SK-N-SH (cell line): Measurements from ENCODE around the gene IRF1. TPM values are rescaled to one million over a fixed set of nuclear protein-coding genes. Genes with fewer than 3 reads are reported as not detected.

Experiments used
- CTCF ChIA-PET: fragments of 300-600, 350-600 bp; formaldehyde crosslinking; extraction: SDS; loops from one replicate; lab custom pipeline; 2021; lab: Yijun Ruan, JAX
- POLR2A ChIA-PET: fragments of 350-600 bp; sonication (Branson Sonifier 250); formaldehyde crosslinking; extraction: SDS; loops from one replicate; lab custom pipeline; 2020; ENCODE audit warnings: antibody characterized with exemption, inconsistent platforms; lab: Yijun Ruan, JAX
- DNase-seq: peaks from one replicate; pipeline ENCODE4 v3.0.0; 2012
- H2AFZ ChIP-seq: fragments of 200-600 bp; sonication (generic); 2 replicates; pipeline ENCODE4 v1.8.1; 2016; ENCODE audit warnings: antibody characterized with exemption, mild to moderate bottlenecking, low read depth
- H3F3A ChIP-seq: fragments of 200-600 bp; sonication (generic); replicated peaks from 2 replicates; pipeline ENCODE3; 2016; ENCODE audit warnings: antibody characterized with exemption, mild to moderate bottlenecking; ENCODE audit not compliant: insufficient read depth
- H3K27ac ChIP-seq, 2 experiments: fragments of 200-500 bp in 1 of 2; fragments of 200-600 bp in 1 of 2; sonication (Bioruptor generic) in 1 of 2; sonication (generic), shearing (Covaris generic) in 1 of 2; 2 replicates each; pipeline versions ENCODE4 v1.5.1 to v1.6.1; 2014 to 2016; ENCODE audit warnings: low read depth in 2 of 2, inconsistent platforms in 1 of 2, low read length in 1 of 2, mild to moderate bottlenecking in 1 of 2, mixed read lengths in 1 of 2
- H3K27me3 ChIP-seq: fragments of 200-600 bp; sonication (generic), shearing (Covaris generic); 2 replicates; pipeline ENCODE4 v1.6.1; 2016; ENCODE audit warnings: mixed run types; ENCODE audit not compliant: insufficient read depth
- H3K36me3 ChIP-seq, 2 experiments: fragments of 200-500 bp in 1 of 2; fragments of 200-600 bp in 1 of 2; sonication (Bioruptor generic) in 1 of 2; sonication (generic) in 1 of 2; replicated peaks in 1 of 2; 2 replicates each; pipeline versions ENCODE3 to v1.5.1; 2014 to 2016; ENCODE audit warnings: low read length in 1 of 2, mild to moderate bottlenecking in 1 of 2; ENCODE audit not compliant: insufficient read depth in 2 of 2, control insufficient read depth in 1 of 2
- H3K4me1 ChIP-seq, 2 experiments: fragments of 200-500 bp in 1 of 2; fragments of 200-600 bp in 1 of 2; sonication (Bioruptor generic) in 1 of 2; sonication (generic), shearing (Covaris generic) in 1 of 2; 2 replicates each; pipeline versions ENCODE4 v1.5.1 to v1.6.1; 2014 to 2016; ENCODE audit warnings: low read depth in 1 of 2, low read length in 1 of 2, mixed run types in 1 of 2; ENCODE audit not compliant: insufficient read depth in 2 of 2, control insufficient read depth in 1 of 2
- H3K4me2 ChIP-seq: fragments of 200-600 bp; sonication (generic), shearing (Covaris generic); 2 replicates; pipeline ENCODE4 v1.6.1; 2017; ENCODE audit warnings: mixed run types
- H3K4me3 ChIP-seq, 2 experiments: fragments of 200-500 bp in 1 of 2; fragments of 200-600 bp in 1 of 2; sonication (Bioruptor generic) in 1 of 2; sonication (generic), shearing (Covaris generic) in 1 of 2; 2 replicates each; pipeline versions ENCODE4 v1.5.1 to v1.8.1; 2014 to 2016; ENCODE audit warnings: low read depth in 2 of 2, inconsistent platforms in 1 of 2, low read length in 1 of 2, mild to moderate bottlenecking in 1 of 2, mixed read lengths in 1 of 2, moderate library complexity in 1 of 2
- H3K79me2 ChIP-seq: fragments of 200-600 bp; sonication (generic); 2 replicates; pipeline ENCODE4 v1.8.1; 2017; ENCODE audit warnings: mild to moderate bottlenecking; ENCODE audit not compliant: insufficient read depth
- H3K9ac ChIP-seq: fragments of 200-600 bp; sonication (generic); 2 replicates; pipeline ENCODE4 v1.6.1; 2017; ENCODE audit warnings: mixed run types
- H3K9me2 ChIP-seq: fragments of 200-600 bp; sonication (generic); 2 replicates; pipeline ENCODE4 v1.6.1; 2017; ENCODE audit warnings: mixed run types
- H3K9me3 ChIP-seq: fragments of 200-600 bp; sonication (generic); 2 replicates; pipeline ENCODE4 v1.6.1; 2017; ENCODE audit warnings: mixed run types, mild to moderate bottlenecking, moderate library complexity
- H4K20me1 ChIP-seq: fragments of 200-600 bp; sonication (generic); 2 replicates; pipeline ENCODE4 v1.6.1; 2017; ENCODE audit warnings: mild to moderate bottlenecking, mixed run types; ENCODE audit not compliant: insufficient read depth
- ELF1 ChIP-seq: IDR thresholded peaks from 2 replicates; pipeline ENCODE4 v1.4.0; 2012
- EP300 ChIP-seq, 2 experiments: IDR thresholded peaks; 2 replicates each; pipeline versions ENCODE4 v1.4.0 to v1.6.1; 2012; ENCODE audit warnings: borderline replicate concordance in 1 of 2, low read depth in 1 of 2, low read length in 1 of 2
- EZH2phosphoT487 ChIP-seq: fragments of 200-600 bp; sonication (generic); IDR thresholded peaks from 2 replicates; pipeline ENCODE4 v1.6.1; 2017; ENCODE audit warnings: low read depth, mixed run types, mild to moderate bottlenecking, antibody characterized with exemption, moderate library complexity, borderline replicate concordance
- FOSL2 ChIP-seq: IDR thresholded peaks from 2 replicates; pipeline ENCODE4 v1.4.0; 2012; ENCODE audit warnings: low read depth, mild to moderate bottlenecking, moderate library complexity, borderline replicate concordance
- FOXM1 ChIP-seq: IDR thresholded peaks from 2 replicates; pipeline ENCODE4 v1.4.0; 2012; ENCODE audit warnings: low read depth, mild to moderate bottlenecking
- GABPA ChIP-seq: IDR thresholded peaks from 2 replicates; pipeline ENCODE4 v1.4.0; 2012; ENCODE audit warnings: low read depth, mild to moderate bottlenecking
- GATA2 ChIP-seq: sonication (generic); formaldehyde crosslinking; IDR thresholded peaks from 2 replicates; pipeline ENCODE4 v1.5.0; 2020; ENCODE audit warnings: mild to moderate bottlenecking, missing genetic modification reagents
- MEF2A ChIP-seq: IDR thresholded peaks from 2 replicates; pipeline ENCODE4 v1.4.0; 2012; ENCODE audit warnings: low read depth, borderline replicate concordance
- NFIC ChIP-seq: IDR thresholded peaks from 2 replicates; pipeline ENCODE4 v1.4.0; 2012; ENCODE audit warnings: borderline replicate concordance
- NRF1 ChIP-seq: IDR thresholded peaks from 2 replicates; pipeline ENCODE4 v1.6.1; 2012; ENCODE audit warnings: low read depth, mild to moderate bottlenecking, low read length
- RFX5 ChIP-seq: IDR thresholded peaks from 2 replicates; pipeline ENCODE4 v1.6.1; 2012; ENCODE audit warnings: mild to moderate bottlenecking, improper control_type of control experiment, low read length
- SMC3 ChIP-seq: IDR thresholded peaks from 2 replicates; pipeline ENCODE4 v1.6.1; 2012; ENCODE audit warnings: low read depth, low read length, improper control_type of control experiment
- TCF12 ChIP-seq: IDR thresholded peaks from 2 replicates; pipeline ENCODE4 v1.4.0; 2012
- TEAD4 ChIP-seq: IDR thresholded peaks from 2 replicates; pipeline ENCODE4 v1.4.0; 2012; ENCODE audit warnings: mild to moderate bottlenecking, borderline replicate concordance; ENCODE audit not compliant: insufficient read depth
- WGBS: methylation state at CpG from one replicate; pipeline ENCODE4 v1.1.6; 2017; ENCODE audit warnings: low lambda C conversion rate; 5-methylcytosine and 5-hydroxymethylcytosine counted together
- polyA plus RNA-seq, 3 experiments: library from polyadenylated mRNA; depleted of rRNA; stranded (reverse); fragments of >200 nt; gene quantifications; 2 replicates each; pipeline ENCODE4 v1.2.3, GENCODE V29; 2012
- TF ChIP-seq, protein P1 (sequence below): fragments of 200-600 bp; sonication (generic); IDR thresholded peaks from 2 replicates; pipeline ENCODE4 v1.6.1; 2017; ENCODE audit warnings: antibody characterized with exemption, mild to moderate bottlenecking, moderate library complexity
- TF ChIP-seq, protein P2 (sequence below): fragments of 150-350 bp; IDR thresholded peaks from 2 replicates; pipeline ENCODE4 v1.6.1; 2017; ENCODE audit warnings: antibody characterized with exemption, low read length, low read depth, borderline replicate concordance
- TF ChIP-seq, protein P3 (sequence below): IDR thresholded peaks from 2 replicates; pipeline ENCODE4 v1.6.1; 2012; ENCODE audit warnings: mild to moderate bottlenecking, low read depth, low read length, moderate library complexity

IRF1 gene
- polyA plus RNA-seq, 1 of the 3 experiments (the other 2 are of a cell fraction) = 15.2 TPM

DNA sequence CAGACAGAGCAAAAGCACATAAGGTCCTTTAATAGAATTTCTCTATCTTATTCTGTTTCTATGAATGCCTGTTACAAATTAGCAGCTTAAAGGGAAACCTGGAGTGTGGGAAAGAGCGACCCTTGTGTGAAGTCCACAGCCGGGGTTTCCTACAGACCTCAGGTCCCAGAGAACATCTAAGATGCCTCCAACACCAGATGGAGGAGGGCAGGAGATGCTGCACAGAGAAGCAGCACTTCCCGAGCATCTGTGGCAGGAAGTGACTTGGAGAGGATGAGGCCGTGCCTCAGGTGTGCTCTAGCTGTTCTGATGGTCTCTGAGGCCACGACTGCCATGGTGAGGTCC lies 26.8 kb downstream of the IRF1 start:
- peaks cover 6% of the 10 kb centered on the region for H3F3A ChIP-seq
- WGBS = 93% methylated on average over 4 of the region's 5 CpGs
- TF ChIP-seq SMC3 (no peak), ELF1 (no peak), RFX5 (no peak), GABPA (no peak), FOXM1 (no peak)
- TF ChIP-seq, protein P1, sequence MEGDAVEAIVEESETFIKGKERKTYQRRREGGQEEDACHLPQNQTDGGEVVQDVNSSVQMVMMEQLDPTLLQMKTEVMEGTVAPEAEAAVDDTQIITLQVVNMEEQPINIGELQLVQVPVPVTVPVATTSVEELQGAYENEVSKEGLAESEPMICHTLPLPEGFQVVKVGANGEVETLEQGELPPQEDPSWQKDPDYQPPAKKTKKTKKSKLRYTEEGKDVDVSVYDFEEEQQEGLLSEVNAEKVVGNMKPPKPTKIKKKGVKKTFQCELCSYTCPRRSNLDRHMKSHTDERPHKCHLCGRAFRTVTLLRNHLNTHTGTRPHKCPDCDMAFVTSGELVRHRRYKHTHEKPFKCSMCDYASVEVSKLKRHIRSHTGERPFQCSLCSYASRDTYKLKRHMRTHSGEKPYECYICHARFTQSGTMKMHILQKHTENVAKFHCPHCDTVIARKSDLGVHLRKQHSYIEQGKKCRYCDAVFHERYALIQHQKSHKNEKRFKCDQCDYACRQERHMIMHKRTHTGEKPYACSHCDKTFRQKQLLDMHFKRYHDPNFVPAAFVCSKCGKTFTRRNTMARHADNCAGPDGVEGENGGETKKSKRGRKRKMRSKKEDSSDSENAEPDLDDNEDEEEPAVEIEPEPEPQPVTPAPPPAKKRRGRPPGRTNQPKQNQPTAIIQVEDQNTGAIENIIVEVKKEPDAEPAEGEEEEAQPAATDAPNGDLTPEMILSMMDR = no peak
- TF ChIP-seq, protein P2, sequence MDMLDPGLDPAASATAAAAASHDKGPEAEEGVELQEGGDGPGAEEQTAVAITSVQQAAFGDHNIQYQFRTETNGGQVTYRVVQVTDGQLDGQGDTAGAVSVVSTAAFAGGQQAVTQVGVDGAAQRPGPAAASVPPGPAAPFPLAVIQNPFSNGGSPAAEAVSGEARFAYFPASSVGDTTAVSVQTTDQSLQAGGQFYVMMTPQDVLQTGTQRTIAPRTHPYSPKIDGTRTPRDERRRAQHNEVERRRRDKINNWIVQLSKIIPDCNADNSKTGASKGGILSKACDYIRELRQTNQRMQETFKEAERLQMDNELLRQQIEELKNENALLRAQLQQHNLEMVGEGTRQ = no peak
- TF ChIP-seq, all 33 proteins: peak for 0
- H3K9me3 ChIP-seq = no peaks in the 10 kb centered on the region
- H3K4me1 ChIP-seq = peaks cover 23 to 34% of the 10 kb centered on the region in 2 experiments; a peak in 3 of 4 replicates
- H3K79me2 ChIP-seq = no peaks in the 10 kb centered on the region
- no peak overlapping the region for H3K9ac ChIP-seq
- H3K36me3 ChIP-seq = no peaks in the 10 kb centered on the region
- no peaks in the 10 kb centered on the region for H3K9me2 ChIP-seq
- no peak for DNase-seq
- POLR2A ChIA-PET = interaction anchor here (0.6 to 2.2 kb wide), 3 partner anchors 27 to 59 kb away, joined by 4 to 9 read pairs (median 7); partner anchors contain the start of gene IRF1
- CTCF ChIA-PET = interaction anchor here (0.7 to 1.3 kb wide), 5 partner anchors 9 to 62 kb away, joined by 3 to 4 read pairs (median 3); no protein-coding TSS in a partner anchor
- no peaks in the 10 kb centered on the region for H4K20me1 ChIP-seq
- no peak overlapping the region for H3K4me3 ChIP-seq
- no peaks in the 10 kb centered on the region for H3K27me3 ChIP-seq
- no peak overlapping the region for H2AFZ ChIP-seq
- H3K4me2 ChIP-seq = peak overlapping the region; percentile 44; the same call in 1 of the 2 replicates
- H3K27ac ChIP-seq = peak overlapping the region in 1 of 2 experiments; percentile 72; a peak in 1 of 4 replicates

DNA sequence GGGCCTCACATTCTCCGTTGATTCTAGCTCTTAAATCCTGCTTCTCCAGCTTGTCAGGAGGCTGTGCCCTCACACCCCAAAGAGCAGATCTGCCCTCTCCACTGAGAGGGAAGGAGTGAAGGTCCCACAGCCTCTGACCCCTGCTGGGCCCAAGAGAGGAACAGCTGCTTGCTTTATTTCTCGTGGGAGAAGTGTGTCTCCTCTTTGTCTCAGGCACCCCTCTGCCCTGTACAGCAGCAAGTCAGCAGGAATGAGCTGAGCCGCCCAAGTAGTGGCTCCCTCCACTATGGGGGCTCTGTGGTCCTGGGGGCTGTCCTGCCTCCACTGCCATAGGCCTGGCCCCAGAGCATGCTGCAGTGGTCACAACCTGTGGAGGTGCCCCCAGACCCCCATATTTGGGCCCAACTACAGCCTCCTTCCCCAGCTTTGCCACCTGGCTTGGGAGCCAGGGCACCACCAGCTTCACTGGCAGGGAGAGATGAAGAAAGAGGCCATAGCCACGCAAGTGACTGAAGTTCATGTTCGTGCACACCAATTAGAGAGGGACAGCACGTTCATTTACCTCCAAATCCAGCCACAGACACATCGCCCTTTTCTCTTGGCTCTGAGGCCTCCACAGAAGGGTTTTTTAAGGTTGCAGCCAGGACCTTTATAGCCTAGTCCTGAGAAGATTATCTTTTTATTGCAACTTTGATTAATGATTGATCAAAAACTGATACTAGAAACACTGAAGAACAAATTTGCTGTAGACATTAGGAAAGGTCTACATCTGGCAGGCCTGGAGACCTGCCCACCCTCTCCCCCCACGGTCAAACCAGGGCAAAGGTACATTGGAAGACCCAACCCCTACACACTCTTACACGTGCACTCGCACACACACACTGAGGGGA lies 27.5 kb downstream of the IRF1 start:
- H3K4me2 ChIP-seq = no peak overlapping the region
- H3K36me3 ChIP-seq = no peaks in the 10 kb centered on the region
- no peak overlapping the region for H3K27ac ChIP-seq
- WGBS = 84% methylated on average over 9 of the region's 10 CpGs
- no peaks in the 10 kb centered on the region for H3K27me3 ChIP-seq
- H3K9ac ChIP-seq = no peak overlapping the region
- no peak overlapping the region for H3K4me3 ChIP-seq
- H4K20me1 ChIP-seq = no peaks in the 10 kb centered on the region
- peaks cover 13% of the 10 kb centered on the region for H3F3A ChIP-seq
- H3K79me2 ChIP-seq = no peaks in the 10 kb centered on the region
- H3K4me1 ChIP-seq = peaks cover 30 to 34% of the 10 kb centered on the region in 2 experiments; a peak in 3 of 4 replicates
- H3K9me2 ChIP-seq = no peaks in the 10 kb centered on the region
- CTCF ChIA-PET = interaction anchor here (1.3 kb wide), 3 partner anchors 29 to 63 kb away, joined by 3 to 4 read pairs (median 3); no protein-coding TSS in a partner anchor
- POLR2A ChIA-PET = interaction anchor here (1.0 kb wide), 1 partner anchor 28 kb away, joined by 3 read pairs; the partner anchor contains the start of gene IRF1
- no peak overlapping the region for H2AFZ ChIP-seq
- DNase-seq = no peak
- no peaks in the 10 kb centered on the region for H3K9me3 ChIP-seq
- TF ChIP-seq FOSL2 (no peak), EP300 (IDR thresholded peaks at IDR 0.05; ENCODE audit: borderline replicate concordance in 1 of 2, low read depth in 1 of 2, low read length in 1 of 2) (no peak), MEF2A (no peak), EZH2phosphoT487 (no peak), GABPA (no peak), GATA2 (CRISPR knock-in tag) (no peak), NFIC (no peak), NRF1 (no peak), TEAD4 (no peak), TCF12 (no peak)
- TF ChIP-seq, protein P3, sequence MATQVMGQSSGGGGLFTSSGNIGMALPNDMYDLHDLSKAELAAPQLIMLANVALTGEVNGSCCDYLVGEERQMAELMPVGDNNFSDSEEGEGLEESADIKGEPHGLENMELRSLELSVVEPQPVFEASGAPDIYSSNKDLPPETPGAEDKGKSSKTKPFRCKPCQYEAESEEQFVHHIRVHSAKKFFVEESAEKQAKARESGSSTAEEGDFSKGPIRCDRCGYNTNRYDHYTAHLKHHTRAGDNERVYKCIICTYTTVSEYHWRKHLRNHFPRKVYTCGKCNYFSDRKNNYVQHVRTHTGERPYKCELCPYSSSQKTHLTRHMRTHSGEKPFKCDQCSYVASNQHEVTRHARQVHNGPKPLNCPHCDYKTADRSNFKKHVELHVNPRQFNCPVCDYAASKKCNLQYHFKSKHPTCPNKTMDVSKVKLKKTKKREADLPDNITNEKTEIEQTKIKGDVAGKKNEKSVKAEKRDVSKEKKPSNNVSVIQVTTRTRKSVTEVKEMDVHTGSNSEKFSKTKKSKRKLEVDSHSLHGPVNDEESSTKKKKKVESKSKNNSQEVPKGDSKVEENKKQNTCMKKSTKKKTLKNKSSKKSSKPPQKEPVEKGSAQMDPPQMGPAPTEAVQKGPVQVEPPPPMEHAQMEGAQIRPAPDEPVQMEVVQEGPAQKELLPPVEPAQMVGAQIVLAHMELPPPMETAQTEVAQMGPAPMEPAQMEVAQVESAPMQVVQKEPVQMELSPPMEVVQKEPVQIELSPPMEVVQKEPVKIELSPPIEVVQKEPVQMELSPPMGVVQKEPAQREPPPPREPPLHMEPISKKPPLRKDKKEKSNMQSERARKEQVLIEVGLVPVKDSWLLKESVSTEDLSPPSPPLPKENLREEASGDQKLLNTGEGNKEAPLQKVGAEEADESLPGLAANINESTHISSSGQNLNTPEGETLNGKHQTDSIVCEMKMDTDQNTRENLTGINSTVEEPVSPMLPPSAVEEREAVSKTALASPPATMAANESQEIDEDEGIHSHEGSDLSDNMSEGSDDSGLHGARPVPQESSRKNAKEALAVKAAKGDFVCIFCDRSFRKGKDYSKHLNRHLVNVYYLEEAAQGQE = no peak
